PC-3 (cell line): ENCODE data around the gene IL10RB. TPM values are rescaled to one million over a fixed set of nuclear protein-coding genes. Genes with fewer than 3 reads are reported as not detected.

Experiments
- ATAC-seq: fragments of 200-7000 bp; cut with Tn5 transposase; 2 replicates; pipeline ENCODE4 v1.9.1; 2020; ENCODE audit warnings: mild to moderate bottlenecking, moderate library complexity
- BruUV-seq: library from RNA; stranded (reverse); fragments of 400-500 nt; replicated peaks from 2 replicates; lab custom pipeline; 2021; lab: Mats Ljungman, UMichigan
- CTCF ChIA-PET: fragments of 300-600 bp; sonication (Branson Sonifier 250); formaldehyde crosslinking; loops from one replicate; lab custom pipeline; 2022; ENCODE audit warnings: antibody characterized with exemption; lab: Charles Lee
- POLR2A ChIA-PET: fragments of 300-600 bp; sonication (Branson Sonifier 250); formaldehyde crosslinking; loops from one replicate; lab custom pipeline; 2022; ENCODE audit warnings: antibody characterized with exemption; ENCODE audit not compliant: unreplicated experiment; lab: Charles Lee
- DNase-seq: peaks from one replicate; pipeline ENCODE4 v3.0.0-alpha.2; 2015
- H2AFZ ChIP-seq: fragments of 300-600 bp; sonication (generic); 2 replicates; pipeline ENCODE4 v1.6.0; 2016; ENCODE audit warnings: antibody characterized with exemption, low read length
- H3F3A ChIP-seq: fragments of 300-600 bp; sonication (generic); one replicate; pipeline ENCODE4 v1.6.0; 2017; ENCODE audit warnings: antibody characterized with exemption, low read length, control low read depth, mild to moderate bottlenecking; ENCODE audit not compliant: unreplicated experiment
- H3K27ac ChIP-seq: fragments of 300-600 bp; sonication (generic); 2 replicates; pipeline ENCODE4 v1.5.1; 2016; ENCODE audit warnings: mild to moderate bottlenecking, low read length
- H3K27me3 ChIP-seq: fragments of 300-600 bp; sonication (generic); 2 replicates; pipeline ENCODE4 v1.6.1; 2016; ENCODE audit warnings: low read length, mixed read lengths
- H3K36me3 ChIP-seq: fragments of 300-600 bp; sonication (generic); 2 replicates; pipeline ENCODE4 v1.6.1; 2016; ENCODE audit warnings: low read depth, mixed run types, low read length, mixed read lengths
- H3K4me1 ChIP-seq: fragments of 300-600 bp; sonication (generic); 2 replicates; pipeline ENCODE4 v1.5.1; 2016; ENCODE audit warnings: low read length; ENCODE audit not compliant: insufficient read depth
- H3K4me2 ChIP-seq: fragments of 300-600 bp; sonication (generic); 2 replicates; pipeline ENCODE4 v1.6.0; 2016; ENCODE audit warnings: low read length
- H3K4me3 ChIP-seq: fragments of 300-600 bp; sonication (generic); 2 replicates; pipeline ENCODE4 v1.5.1; 2016; ENCODE audit warnings: mild to moderate bottlenecking, low read length, mixed read lengths
- H3K79me2 ChIP-seq: fragments of 300-600 bp; sonication (generic); 2 replicates; pipeline ENCODE4 v1.6.1; 2017; ENCODE audit warnings: low read length, mixed read lengths
- H3K9ac ChIP-seq: fragments of 300-600 bp; sonication (generic); 2 replicates; pipeline ENCODE4 v1.6.0; 2016; ENCODE audit warnings: mild to moderate bottlenecking, low read length
- H3K9me2 ChIP-seq: fragments of 300-600 bp; sonication (generic); replicated peaks from 2 replicates; pipeline ENCODE4 v1.6.1; 2016; ENCODE audit warnings: mixed run types, low read length, mixed read lengths
- H3K9me3 ChIP-seq: fragments of 300-600 bp; sonication (generic); 2 replicates; pipeline ENCODE4 v1.6.1; 2016; ENCODE audit warnings: low read length, mixed read lengths
- H4K20me1 ChIP-seq: fragments of 300-600 bp; sonication (generic); 2 replicates; pipeline ENCODE4 v1.6.1; 2016; ENCODE audit warnings: low read length, mixed read lengths
- EZH2 ChIP-seq: fragments of 300-600 bp; sonication (generic); IDR thresholded peaks from one replicate; pipeline ENCODE4 v1.6.1; 2017; ENCODE audit warnings: antibody characterized with exemption, mild to moderate bottlenecking, low read length; ENCODE audit not compliant: unreplicated experiment
- EZH2phosphoT487 ChIP-seq: fragments of 300-600 bp; sonication (generic); IDR thresholded peaks from 2 replicates; pipeline ENCODE4 v1.6.1; 2018; ENCODE audit warnings: mild to moderate bottlenecking, antibody characterized with exemption, low read length, borderline replicate concordance
- intact Hi-C: fragments of 100-400 bp; cut with micrococcal nuclease; formaldehyde crosslinking; loops from 2 replicates; pipeline ENCODE4 v1.9.0; 2023
- total RNA-seq: library from RNA; depleted of rRNA; stranded (reverse); fragments of >200 nt; gene quantifications from 2 replicates; pipeline ENCODE4 v1.2.3, GENCODE V29; 2014
- TF ChIP-seq, protein P1 (sequence below): fragments of 300-600 bp; sonication (generic); conservative IDR thresholded peaks from 2 replicates; pipeline ENCODE4 v1.5.1; 2017; ENCODE audit warnings: antibody characterized with exemption, low read depth, mild to moderate bottlenecking, low read length

The IL10RB gene
- total RNA-seq, 1 experiment from 2014 or later, result 26.8 TPM

DNA sequence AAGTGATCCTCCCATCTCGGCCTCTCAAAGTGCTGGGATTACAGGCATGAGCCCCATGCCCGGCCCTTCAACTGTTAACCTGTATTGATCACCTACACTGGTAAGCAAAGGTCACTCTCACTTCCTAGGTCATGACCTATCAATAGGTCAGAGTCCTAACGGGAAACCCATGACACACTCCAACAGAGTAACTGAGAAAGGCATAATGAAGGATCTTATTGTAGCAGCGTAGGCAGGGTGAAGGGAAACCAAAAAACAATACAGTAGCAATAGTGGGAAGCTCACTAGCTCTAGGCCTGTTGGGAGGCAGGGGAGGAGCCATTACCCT lies 39.1 kb downstream of the IL10RB start:
- POLR2A ChIA-PET, result no interaction called here
- no TSS peak for BruUV-seq
- CTCF ChIA-PET, result no interaction called here

GRCh38 chr21:33305938-33306337 lies 39.8 kb downstream of the IL10RB start:
- ATAC-seq (no peak), DNase-seq (no peak)
- Histone ChIP-seq H3K27ac (no peak overlapping the region), H2AFZ (no peak overlapping the region), H3K79me2 (no peaks in the 10 kb centered on the region), H3F3A (no peaks in the 10 kb centered on the region), H4K20me1 (no peaks in the 10 kb centered on the region), H3K4me3 (no peak overlapping the region), H3K9me3 (no peaks in the 10 kb centered on the region), H3K36me3 (no peaks in the 10 kb centered on the region), H3K4me1 (peaks cover 6% of the 10 kb centered on the region), H3K4me2 (no peak overlapping the region), H3K9ac (no peak overlapping the region), H3K9me2 (no peaks in the 10 kb centered on the region), H3K27me3 (no peaks in the 10 kb centered on the region)
- ChIA-PET CTCF (no interaction called here), POLR2A (no interaction called here)
- TF ChIP-seq, protein P1, sequence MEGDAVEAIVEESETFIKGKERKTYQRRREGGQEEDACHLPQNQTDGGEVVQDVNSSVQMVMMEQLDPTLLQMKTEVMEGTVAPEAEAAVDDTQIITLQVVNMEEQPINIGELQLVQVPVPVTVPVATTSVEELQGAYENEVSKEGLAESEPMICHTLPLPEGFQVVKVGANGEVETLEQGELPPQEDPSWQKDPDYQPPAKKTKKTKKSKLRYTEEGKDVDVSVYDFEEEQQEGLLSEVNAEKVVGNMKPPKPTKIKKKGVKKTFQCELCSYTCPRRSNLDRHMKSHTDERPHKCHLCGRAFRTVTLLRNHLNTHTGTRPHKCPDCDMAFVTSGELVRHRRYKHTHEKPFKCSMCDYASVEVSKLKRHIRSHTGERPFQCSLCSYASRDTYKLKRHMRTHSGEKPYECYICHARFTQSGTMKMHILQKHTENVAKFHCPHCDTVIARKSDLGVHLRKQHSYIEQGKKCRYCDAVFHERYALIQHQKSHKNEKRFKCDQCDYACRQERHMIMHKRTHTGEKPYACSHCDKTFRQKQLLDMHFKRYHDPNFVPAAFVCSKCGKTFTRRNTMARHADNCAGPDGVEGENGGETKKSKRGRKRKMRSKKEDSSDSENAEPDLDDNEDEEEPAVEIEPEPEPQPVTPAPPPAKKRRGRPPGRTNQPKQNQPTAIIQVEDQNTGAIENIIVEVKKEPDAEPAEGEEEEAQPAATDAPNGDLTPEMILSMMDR, result no peak
- no TSS peak for BruUV-seq
- intact Hi-C loops, result no loop called here

More for the DNA sequence above, 39.1 kb downstream of the IL10RB start:
- intact Hi-C loops, result no loop called here
- H4K20me1 ChIP-seq, result no peaks in the 10 kb centered on the region
- no peak overlapping the region for H3K27ac ChIP-seq
- peaks cover 10% of the 10 kb centered on the region for H3K4me1 ChIP-seq
- no peak for DNase-seq
- no peak for ATAC-seq
- no peak overlapping the region for H3K4me2 ChIP-seq
- H3F3A ChIP-seq, result no peaks in the 10 kb centered on the region
- H3K9ac ChIP-seq, result no peak overlapping the region
- no peaks in the 10 kb centered on the region for H3K9me2 ChIP-seq
- no peaks in the 10 kb centered on the region for H3K9me3 ChIP-seq
- no peaks in the 10 kb centered on the region for H3K27me3 ChIP-seq
- TF ChIP-seq EZH2phosphoT487 (no peak), EZH2 (no peak)
- TF ChIP-seq, protein P1, result no peak
- H3K36me3 ChIP-seq, result no peaks in the 10 kb centered on the region
- no peak overlapping the region for H3K4me3 ChIP-seq
- no peak overlapping the region for H2AFZ ChIP-seq
- H3K79me2 ChIP-seq, result no peaks in the 10 kb centered on the region

GRCh38 chr21:33308586-33309490 lies 42.7 kb downstream of the IL10RB start:
- CTCF ChIA-PET, result no interaction called here
- H3K4me3 ChIP-seq, result no peak overlapping the region
- no peaks in the 10 kb centered on the region for H3F3A ChIP-seq
- POLR2A ChIA-PET, result no interaction called here
- H3K27me3 ChIP-seq, result no peaks in the 10 kb centered on the region
- H3K36me3 ChIP-seq, result no peaks in the 10 kb centered on the region
- no peak for DNase-seq
- H3K9me3 ChIP-seq, result no peaks in the 10 kb centered on the region
- no peak overlapping the region for H3K4me2 ChIP-seq
- H4K20me1 ChIP-seq, result no peaks in the 10 kb centered on the region
- intact Hi-C loops, result no loop called here
- no TSS peak for BruUV-seq
- H3K9ac ChIP-seq, result no peak overlapping the region
- no peak for TF ChIP-seq EZH2
- TF ChIP-seq EZH2phosphoT487, result no peak
- TF ChIP-seq, protein P1, result no peak
- no peak overlapping the region for H3K27ac ChIP-seq
- H2AFZ ChIP-seq, result no peak overlapping the region
- ATAC-seq, result no peak
- H3K4me1 ChIP-seq, result no peaks in the 10 kb centered on the region
- H3K9me2 ChIP-seq, result no peaks in the 10 kb centered on the region
- no peaks in the 10 kb centered on the region for H3K79me2 ChIP-seq
